ENCODE data around the gene PATJ. TPM values are rescaled to one million over a fixed set of nuclear protein-coding genes. Genes with fewer than 3 reads are reported as not detected.

PATJ gene
- total RNA-seq, 1 donor from 2014 or later = 56.2 TPM

- Histone ChIP-seq H3K27ac (peak overlapping the region; percentile 96), H3K27me3 (no peaks in the 10 kb centered on the region), H3K9me3 (no peaks in the 10 kb centered on the region), H3K4me3 (peak overlapping the region; percentile 82), H3K4me1 (peaks cover 14% of the 10 kb centered on the region), H3K36me3 (no peaks in the 10 kb centered on the region)
- DNase-seq = no peak
- no peak for TF ChIP-seq CTCF (IDR thresholded peaks at IDR 0.05)
- intact Hi-C loops (cut with DNase I) = no loop called here
- no peak for ATAC-seq
These were observed 1.7 kb downstream of the PATJ start for GRCh38 chr1:61743716-61744580.

- intact Hi-C loops (cut with DNase I) = no loop called here
- Histone ChIP-seq H3K4me1 (peaks cover 14% of the 10 kb centered on the region), H3K36me3 (no peaks in the 10 kb centered on the region), H3K4me3 (no peak overlapping the region), H3K27me3 (no peaks in the 10 kb centered on the region), H3K9me3 (no peaks in the 10 kb centered on the region), H3K27ac (no peak overlapping the region)
- TF ChIP-seq CTCF (IDR thresholded peaks at IDR 0.05) = no peak
- ATAC-seq = no peak
- DNase-seq = no peak
These were observed 4.5 kb downstream of the PATJ start for GRCh38 chr1:61746813-61747212.

- Histone ChIP-seq H3K4me3 (no peak overlapping the region), H3K9me3 (no peaks in the 10 kb centered on the region), H3K27ac (no peak overlapping the region), H3K27me3 (no peaks in the 10 kb centered on the region), H3K4me1 (peaks cover 9% of the 10 kb centered on the region), H3K36me3 (no peaks in the 10 kb centered on the region)
- no peak for TF ChIP-seq CTCF (IDR thresholded peaks at IDR 0.05)
- ATAC-seq = no peak
- DNase-seq = no peak
- intact Hi-C loops (cut with DNase I) = no loop called here
These were observed 6.3 kb downstream of the PATJ start for GRCh38 chr1:61748566-61748965.

- Histone ChIP-seq H3K9me3 (no peaks in the 10 kb centered on the region), H3K36me3 (no peaks in the 10 kb centered on the region), H3K4me1 (peaks cover 5% of the 10 kb centered on the region), H3K27ac (no peak overlapping the region), H3K27me3 (no peaks in the 10 kb centered on the region), H3K4me3 (no peak overlapping the region)
- ATAC-seq (no peak), DNase-seq (no peak)
- no peak for TF ChIP-seq CTCF (IDR thresholded peaks at IDR 0.05)
- intact Hi-C loops (cut with DNase I) = no loop called here
These were observed 7.3 kb downstream of the PATJ start for GRCh38 chr1:61749574-61749973.

- H3K4me3 ChIP-seq = no peak overlapping the region
- no peaks in the 10 kb centered on the region for H3K36me3 ChIP-seq
- intact Hi-C loops (cut with DNase I) = no loop called here
- no peaks in the 10 kb centered on the region for H3K4me1 ChIP-seq
- ATAC-seq = no peak
- no peak for DNase-seq
- H3K9me3 ChIP-seq = no peaks in the 10 kb centered on the region
- no peak overlapping the region for H3K27ac ChIP-seq
- TF ChIP-seq CTCF (IDR thresholded peaks at IDR 0.05) = no peak
- no peaks in the 10 kb centered on the region for H3K27me3 ChIP-seq
These were observed 10.7 kb downstream of the PATJ start for GRCh38 chr1:61752921-61753389.

Measured in upper lobe of right lung (tissue), 1 donor.